ENCODE results near the gene CDKN2B-AS1. TPM values are rescaled to one million over a fixed set of nuclear protein-coding genes. Genes with fewer than 3 reads are reported as not detected.

The CDKN2B-AS1 gene
- total RNA-seq, 2 donors from 2014 or later = 0.64 to 0.93 TPM

DNA sequence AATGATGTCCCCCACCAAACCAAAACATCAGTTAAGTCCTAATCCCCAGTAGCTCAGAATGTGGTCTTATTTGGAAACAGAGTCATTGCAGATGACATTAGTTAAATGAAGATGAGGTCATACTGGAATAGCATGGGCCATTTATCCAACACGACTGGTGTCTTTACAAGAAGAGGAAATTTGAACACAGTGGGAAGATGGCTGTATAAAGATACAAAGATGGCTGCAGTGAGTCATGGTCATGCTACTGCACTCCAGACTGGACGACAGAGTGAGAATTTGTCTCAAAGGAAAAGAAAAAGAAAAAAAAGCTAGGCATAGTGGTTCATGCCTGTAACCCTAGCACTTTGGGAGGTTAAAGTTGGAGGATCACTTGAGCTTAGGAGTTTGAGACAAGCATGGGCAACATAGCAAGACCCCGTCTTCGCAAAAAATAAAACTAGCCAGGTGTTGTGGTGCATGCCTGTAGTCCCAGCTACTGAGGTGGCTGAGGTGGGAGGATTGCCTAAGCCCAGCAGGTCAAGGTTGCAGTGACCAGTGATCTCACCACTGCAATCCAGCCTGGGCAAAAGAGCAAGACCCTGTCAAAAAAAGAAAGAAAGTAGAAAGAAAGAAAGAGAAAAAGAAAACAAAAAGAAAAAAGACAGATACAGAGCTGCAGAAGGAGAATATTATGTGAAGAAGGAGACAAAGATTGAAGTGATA lies 144.5 kb downstream of the CDKN2B-AS1 start:
- Mint-ChIP-seq H3K27me3 (peaks cover 8% of the 10 kb centered on the region), H3K36me3 (ENCODE audit: low read depth) (no peaks in the 10 kb centered on the region), H3K4me1 (peaks cover 4% of the 10 kb centered on the region), H3K27ac (no peak overlapping the region), H3K4me3 (no peak overlapping the region), H3K9me3 (peaks cover 4% of the 10 kb centered on the region)
- no peak for ATAC-seq (replicated peaks)

DNA sequence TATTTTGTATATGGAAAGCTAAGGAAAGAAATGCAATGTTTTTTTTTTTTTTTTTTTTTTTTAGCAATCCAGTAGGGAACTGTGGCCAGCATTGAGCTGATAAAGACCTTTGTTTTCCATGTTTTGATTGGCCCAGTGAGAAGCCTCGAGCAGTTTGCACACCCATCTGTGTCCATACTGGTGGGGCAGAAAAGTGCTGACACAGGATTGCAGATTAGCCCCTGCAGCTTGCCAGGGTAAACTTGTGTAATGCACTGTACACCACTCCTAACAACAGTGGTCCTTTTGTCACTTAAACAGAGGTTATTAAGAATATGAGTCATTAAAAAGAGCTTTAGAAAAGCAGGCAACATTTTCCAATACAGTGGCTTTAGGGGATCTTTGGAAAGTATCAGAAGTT lies 147.3 kb downstream of the CDKN2B-AS1 start:
- Mint-ChIP-seq H3K4me1 (peaks cover 3% of the 10 kb centered on the region), H3K27ac (no peak overlapping the region), H3K4me3 (no peak overlapping the region), H3K27me3 (peaks cover 5% of the 10 kb centered on the region), H3K36me3 (ENCODE audit: low read depth) (no peaks in the 10 kb centered on the region), H3K9me3 (peaks cover 4% of the 10 kb centered on the region)
- ATAC-seq (replicated peaks) = no peak

DNA sequence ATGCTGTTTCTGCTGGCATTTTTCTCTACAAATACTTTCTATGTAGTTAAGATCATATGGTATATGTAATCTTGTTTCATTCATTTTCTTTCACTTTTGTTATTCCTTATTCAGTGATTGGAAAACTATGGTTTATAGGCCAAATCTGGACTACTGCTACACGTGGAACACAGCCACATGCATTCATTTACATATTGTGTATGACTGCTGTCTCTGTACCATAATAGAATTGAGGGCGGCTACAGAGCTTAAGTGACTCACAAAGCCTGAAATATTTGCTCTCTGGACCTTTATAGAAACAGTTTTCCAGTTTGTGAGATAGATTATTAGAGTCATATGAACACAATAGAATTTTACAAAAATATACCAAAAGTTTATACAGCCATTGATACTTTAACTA lies 148.1 kb downstream of the CDKN2B-AS1 start:
- H3K9me3 Mint-ChIP-seq = peaks cover under 1% of the 10 kb centered on the region
- peaks cover 7% of the 10 kb centered on the region for H3K27me3 Mint-ChIP-seq
- no peak overlapping the region for H3K4me3 Mint-ChIP-seq
- ATAC-seq (replicated peaks) = no peak
- H3K27ac Mint-ChIP-seq = no peak overlapping the region
- H3K36me3 Mint-ChIP-seq (ENCODE audit: low read depth) = no peaks in the 10 kb centered on the region
- H3K4me1 Mint-ChIP-seq = peaks cover 8% of the 10 kb centered on the region

DNA sequence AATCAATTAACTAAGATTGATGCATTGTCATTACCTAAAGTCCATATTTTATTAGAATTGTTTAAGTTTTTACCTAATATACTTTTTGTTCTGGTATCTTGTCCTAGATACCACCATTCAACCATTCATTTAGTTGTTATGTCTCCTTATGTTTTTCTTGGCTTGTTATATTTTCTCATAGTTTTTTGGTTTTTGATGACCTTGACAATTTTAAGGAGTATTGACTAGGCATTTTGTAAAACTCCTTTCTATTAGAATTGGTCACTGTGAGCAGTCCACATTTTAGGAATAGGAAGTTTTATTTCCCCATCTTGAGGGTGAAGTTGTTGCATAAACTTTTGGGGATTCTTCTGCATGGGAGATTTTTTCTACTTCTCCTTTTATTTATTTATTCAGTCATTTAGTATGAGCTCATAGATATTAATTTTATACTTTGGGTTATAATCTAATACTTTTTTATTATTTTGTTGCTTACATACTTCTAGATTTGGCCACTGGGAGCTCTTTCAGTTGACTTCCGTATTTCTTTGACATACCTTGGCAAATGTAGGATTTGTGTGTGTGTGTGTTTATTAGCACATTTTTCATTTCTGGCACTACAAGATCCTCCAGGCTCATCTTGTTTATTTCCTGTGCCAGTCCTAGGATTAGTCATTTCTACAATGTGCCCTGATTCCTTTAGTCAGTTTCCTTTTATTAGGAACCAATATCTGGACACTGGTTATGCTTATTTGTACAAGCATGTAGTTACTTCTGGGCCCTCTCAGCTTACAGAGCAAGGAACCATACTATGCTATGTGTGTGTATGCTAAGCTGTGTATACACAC lies 149.4 kb downstream of the CDKN2B-AS1 start:
- H3K4me3 Mint-ChIP-seq = no peak overlapping the region
- H3K4me1 Mint-ChIP-seq = peaks cover 20% of the 10 kb centered on the region
- H3K36me3 Mint-ChIP-seq (ENCODE audit: low read depth) = no peaks in the 10 kb centered on the region
- no peak for ATAC-seq (replicated peaks)
- H3K27me3 Mint-ChIP-seq = peaks cover 7% of the 10 kb centered on the region
- H3K9me3 Mint-ChIP-seq = peaks cover 3% of the 10 kb centered on the region
- no peak overlapping the region for H3K27ac Mint-ChIP-seq

DNA sequence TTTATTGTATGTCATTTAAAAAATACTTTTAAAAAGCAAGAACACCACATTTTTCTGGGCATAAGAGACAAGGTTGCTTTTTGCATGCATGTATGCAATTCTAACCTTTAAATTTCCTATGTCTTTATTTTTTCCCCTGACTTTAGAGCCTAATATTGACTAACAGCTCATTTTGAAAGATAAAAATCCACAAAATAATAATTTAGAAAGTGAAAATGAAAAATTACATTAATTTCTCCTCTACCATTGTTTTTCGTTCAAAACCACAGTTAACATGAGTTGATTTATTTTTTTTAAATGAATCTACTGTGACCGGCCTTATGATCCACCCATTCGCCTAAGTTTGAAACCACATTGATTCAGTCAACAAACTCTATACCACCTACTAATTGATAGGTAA lies 152.0 kb downstream of the CDKN2B-AS1 start:
- H3K4me3 Mint-ChIP-seq = peak overlapping the region; percentile 2
- H3K36me3 Mint-ChIP-seq (ENCODE audit: low read depth) = no peaks in the 10 kb centered on the region
- no peak overlapping the region for H3K27ac Mint-ChIP-seq
- H3K4me1 Mint-ChIP-seq = peaks cover 20% of the 10 kb centered on the region
- peaks cover 9% of the 10 kb centered on the region for H3K27me3 Mint-ChIP-seq
- no peak for ATAC-seq (replicated peaks)
- H3K9me3 Mint-ChIP-seq = peaks cover 3% of the 10 kb centered on the region

DNA sequence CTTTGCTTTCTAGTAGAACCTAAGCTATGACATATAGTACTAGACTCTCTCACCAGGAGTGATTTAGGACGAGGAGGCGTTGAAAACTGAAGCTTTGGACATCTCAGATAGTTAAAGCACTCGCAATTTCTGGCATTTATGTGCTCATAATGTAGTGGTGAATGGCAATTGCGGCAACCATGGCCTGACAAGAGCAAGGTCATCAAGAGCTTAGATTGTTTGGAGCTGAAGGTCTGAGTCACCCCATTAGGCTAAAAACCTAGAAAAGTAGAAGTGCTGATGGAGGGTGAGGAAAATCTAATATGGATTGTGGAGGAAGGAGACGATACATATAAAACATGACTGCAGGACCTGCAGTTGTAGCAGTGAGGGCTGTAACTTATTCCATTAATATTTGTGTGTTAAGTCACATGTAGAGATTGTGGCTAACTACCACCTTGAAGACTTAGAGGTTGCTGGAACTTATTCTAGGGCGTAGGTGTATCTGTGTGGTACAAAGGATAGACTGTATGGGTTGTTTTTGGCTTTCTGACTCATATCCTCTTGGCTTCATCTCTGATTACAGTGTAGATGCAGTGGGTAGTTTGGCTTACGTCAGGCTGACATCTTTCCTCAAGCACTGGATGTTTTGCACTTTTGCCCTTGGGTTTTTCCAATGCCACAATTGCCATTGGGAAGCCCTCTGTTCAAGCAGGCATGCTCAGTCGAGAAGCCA lies 153.4 kb downstream of the CDKN2B-AS1 start:
- Mint-ChIP-seq H3K27ac (peak overlapping the region; percentile 78), H3K4me3 (peak overlapping the region; percentile 50), H3K4me1 (peaks cover 20% of the 10 kb centered on the region), H3K9me3 (peaks cover 3% of the 10 kb centered on the region), H3K27me3 (peaks cover 12% of the 10 kb centered on the region), H3K36me3 (ENCODE audit: low read depth) (no peaks in the 10 kb centered on the region)
- ATAC-seq (replicated peaks) = peak; percentile 99

DNA sequence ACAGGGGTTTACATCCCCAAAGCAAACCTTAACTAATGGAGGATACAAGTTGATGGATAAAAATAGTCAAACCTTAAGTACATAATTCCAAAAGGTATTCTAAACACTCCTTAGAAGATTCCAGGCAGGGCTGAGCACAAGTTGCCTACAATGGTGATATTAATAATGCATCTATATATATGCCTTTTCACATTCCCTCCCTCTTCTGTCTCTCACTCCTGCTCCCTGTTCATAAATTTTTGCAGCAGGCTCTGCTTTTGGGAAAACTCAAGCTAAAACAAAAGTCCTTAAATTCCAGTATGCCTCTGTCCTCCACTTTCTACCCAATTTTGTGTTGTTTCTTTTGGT lies 153.9 kb downstream of the CDKN2B-AS1 start:
- H3K27me3 Mint-ChIP-seq = peaks cover 12% of the 10 kb centered on the region
- no peak overlapping the region for H3K4me3 Mint-ChIP-seq
- peaks cover 3% of the 10 kb centered on the region for H3K9me3 Mint-ChIP-seq
- no peaks in the 10 kb centered on the region for H3K36me3 Mint-ChIP-seq (ENCODE audit: low read depth)
- ATAC-seq (replicated peaks) = no peak
- H3K4me1 Mint-ChIP-seq = peaks cover 20% of the 10 kb centered on the region
- peak overlapping the region; percentile 78 for H3K27ac Mint-ChIP-seq

DNA sequence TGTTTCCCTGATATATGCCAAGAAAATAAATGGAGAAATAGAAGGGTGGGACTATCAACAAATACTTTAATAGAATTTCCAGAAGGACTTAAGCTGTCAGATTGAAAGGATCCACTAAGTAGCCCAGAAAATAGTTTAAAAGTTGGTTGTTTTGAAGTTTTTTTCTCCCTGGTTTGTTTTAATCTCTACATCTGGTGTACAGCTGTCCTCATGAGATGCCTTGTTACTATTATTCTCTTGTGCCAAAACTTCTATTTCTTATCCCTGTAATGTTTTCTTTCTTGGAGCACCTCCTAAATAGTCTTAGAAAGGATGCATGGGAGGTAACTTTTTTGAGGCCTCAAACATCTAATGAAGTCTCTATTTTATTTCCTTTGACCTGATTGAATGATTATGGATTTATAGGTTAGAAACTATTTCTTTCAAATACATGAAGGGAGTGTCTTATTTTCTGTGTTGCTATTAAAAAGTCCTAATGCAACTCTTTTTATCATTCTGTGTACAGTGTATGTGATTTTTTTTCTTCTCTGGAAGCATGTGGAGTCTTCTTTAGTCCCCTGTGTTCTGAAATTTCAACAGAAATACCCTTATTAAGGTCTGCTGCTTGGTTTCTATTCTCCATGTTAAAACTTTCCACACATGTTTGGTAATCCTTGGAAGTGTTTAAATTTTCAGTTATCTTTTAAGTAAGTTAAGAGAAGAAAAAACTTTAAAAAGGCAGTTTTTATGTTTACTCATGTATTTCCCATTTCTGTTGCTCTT lies 154.5 kb downstream of the CDKN2B-AS1 start:
- ATAC-seq (replicated peaks) = no peak
- Mint-ChIP-seq H3K27me3 (peaks cover 9% of the 10 kb centered on the region), H3K9me3 (peaks cover 3% of the 10 kb centered on the region), H3K36me3 (ENCODE audit: low read depth) (no peaks in the 10 kb centered on the region), H3K4me1 (peaks cover 20% of the 10 kb centered on the region), H3K27ac (peak overlapping the region; percentile 78), H3K4me3 (no peak overlapping the region)

DNA sequence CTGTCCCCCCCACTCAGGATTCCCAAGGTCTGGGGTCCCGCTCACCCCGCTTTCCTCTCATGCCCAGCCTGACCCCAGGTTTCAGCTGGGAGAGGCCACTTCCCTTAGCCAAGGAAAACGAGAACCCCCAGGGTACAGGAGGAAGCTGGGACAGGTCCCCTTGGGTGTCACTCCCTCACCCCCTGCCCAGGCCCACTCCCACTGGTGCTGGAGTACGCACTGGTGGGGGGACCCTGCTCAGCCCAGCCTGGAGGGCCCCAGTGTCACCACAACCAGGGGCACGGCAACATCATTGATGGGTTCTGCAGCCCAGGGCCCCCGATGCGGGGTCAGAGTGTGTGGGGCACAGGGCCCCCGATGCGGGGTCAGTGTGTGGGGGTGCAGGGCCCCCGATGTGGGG lies 159.5 kb downstream of the CDKN2B-AS1 start:
- H3K27me3 Mint-ChIP-seq = peaks cover 5% of the 10 kb centered on the region
- no peak for ATAC-seq (replicated peaks)
- H3K36me3 Mint-ChIP-seq (ENCODE audit: low read depth) = no peaks in the 10 kb centered on the region
- H3K4me1 Mint-ChIP-seq = peaks cover under 1% of the 10 kb centered on the region
- H3K4me3 Mint-ChIP-seq = no peak overlapping the region
- H3K9me3 Mint-ChIP-seq = no peaks in the 10 kb centered on the region
- no peak overlapping the region for H3K27ac Mint-ChIP-seq

DNA sequence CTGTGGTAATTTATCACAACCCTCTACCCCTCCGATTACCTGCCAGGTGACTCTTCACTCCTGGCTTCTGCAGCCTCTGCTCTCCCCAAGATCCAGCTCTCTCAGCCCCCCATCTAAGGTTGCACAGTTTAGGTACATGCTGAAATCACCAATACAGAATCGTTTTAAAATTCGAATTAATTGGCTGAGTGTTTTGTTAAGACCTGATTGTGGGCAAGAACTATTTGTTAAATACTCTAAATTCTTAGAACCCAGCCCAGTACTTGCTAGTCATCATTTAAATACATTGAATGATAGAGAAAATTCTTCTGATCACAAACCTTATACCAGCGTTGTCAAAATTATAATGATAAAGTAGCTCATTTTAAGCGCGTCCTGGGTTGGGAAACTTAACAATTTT lies 162.0 kb downstream of the CDKN2B-AS1 start:
- Mint-ChIP-seq H3K4me1 (no peaks in the 10 kb centered on the region), H3K36me3 (ENCODE audit: low read depth) (no peaks in the 10 kb centered on the region), H3K9me3 (no peaks in the 10 kb centered on the region), H3K4me3 (no peak overlapping the region), H3K27me3 (peaks cover 3% of the 10 kb centered on the region), H3K27ac (no peak overlapping the region)
- no peak for ATAC-seq (replicated peaks)

DNA sequence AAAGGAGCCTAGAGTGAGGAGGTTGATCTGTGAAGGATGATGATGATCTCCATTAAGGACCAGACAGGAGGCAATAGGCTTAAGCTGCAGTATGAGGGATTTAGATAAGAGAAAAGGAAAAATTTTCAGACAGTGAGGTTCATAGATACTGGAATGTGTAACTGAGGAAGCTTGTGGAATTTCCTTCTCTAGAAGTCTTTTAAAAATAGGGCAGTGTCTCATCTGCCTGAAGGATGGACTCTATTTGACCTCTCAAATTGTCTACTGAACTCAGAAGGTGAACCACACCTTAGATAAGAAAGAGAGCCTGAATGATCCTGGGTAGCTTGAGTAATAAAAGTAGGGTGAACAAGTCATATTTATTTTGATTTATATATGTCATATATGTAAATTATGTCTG lies 162.7 kb downstream of the CDKN2B-AS1 start:
- H3K9me3 Mint-ChIP-seq = no peaks in the 10 kb centered on the region
- no peak overlapping the region for H3K4me3 Mint-ChIP-seq
- H3K36me3 Mint-ChIP-seq (ENCODE audit: low read depth) = no peaks in the 10 kb centered on the region
- peaks cover 5% of the 10 kb centered on the region for H3K27me3 Mint-ChIP-seq
- H3K4me1 Mint-ChIP-seq = no peaks in the 10 kb centered on the region
- no peak for ATAC-seq (replicated peaks)
- H3K27ac Mint-ChIP-seq = no peak overlapping the region

DNA sequence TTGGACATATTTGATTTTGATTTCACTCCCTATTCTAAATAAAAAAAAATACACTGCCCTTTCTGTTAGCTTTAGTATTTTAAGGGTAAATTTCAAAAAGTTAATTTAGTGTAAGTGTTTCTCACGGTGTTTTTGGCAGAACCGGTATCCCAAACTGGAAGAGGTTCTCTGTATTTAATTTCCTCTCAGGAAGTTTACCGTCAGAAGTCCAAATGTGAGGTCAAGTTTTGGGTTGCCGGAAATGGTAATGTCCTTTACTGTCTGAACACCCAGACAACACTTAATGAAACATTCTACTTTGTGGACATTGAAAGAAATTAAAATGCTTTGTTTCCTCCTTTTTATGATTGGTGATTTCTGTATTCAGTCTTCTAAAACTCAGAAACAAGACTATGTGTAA lies 163.2 kb downstream of the CDKN2B-AS1 start:
- ATAC-seq (replicated peaks) = no peak
- Mint-ChIP-seq H3K27me3 (peaks cover 5% of the 10 kb centered on the region), H3K27ac (no peak overlapping the region), H3K36me3 (ENCODE audit: low read depth) (no peaks in the 10 kb centered on the region), H3K4me3 (no peak overlapping the region), H3K9me3 (no peaks in the 10 kb centered on the region), H3K4me1 (no peaks in the 10 kb centered on the region)

DNA sequence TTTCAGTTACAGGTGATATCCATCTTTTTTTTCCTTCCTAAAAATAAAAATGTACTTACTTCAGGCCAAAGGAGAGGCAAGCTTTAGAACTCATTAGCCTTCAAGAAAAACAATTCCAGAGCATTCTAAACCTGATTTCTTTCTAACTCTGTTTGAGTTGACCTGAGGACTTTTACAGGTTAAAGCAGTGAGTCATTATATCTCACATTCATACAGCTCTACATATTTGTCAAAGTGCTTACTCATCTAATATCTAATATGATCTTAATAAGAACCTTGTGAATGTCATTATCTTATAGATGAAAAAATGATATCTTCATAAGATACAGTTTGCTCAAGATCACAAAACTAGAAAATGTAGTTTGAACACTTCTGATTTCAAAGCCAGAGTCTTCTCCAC lies 163.7 kb downstream of the CDKN2B-AS1 start:
- H3K27me3 Mint-ChIP-seq = peaks cover 4% of the 10 kb centered on the region
- no peaks in the 10 kb centered on the region for H3K36me3 Mint-ChIP-seq (ENCODE audit: low read depth)
- no peaks in the 10 kb centered on the region for H3K4me1 Mint-ChIP-seq
- H3K4me3 Mint-ChIP-seq = no peak overlapping the region
- H3K9me3 Mint-ChIP-seq = no peaks in the 10 kb centered on the region
- H3K27ac Mint-ChIP-seq = no peak overlapping the region
- ATAC-seq (replicated peaks) = no peak

DNA sequence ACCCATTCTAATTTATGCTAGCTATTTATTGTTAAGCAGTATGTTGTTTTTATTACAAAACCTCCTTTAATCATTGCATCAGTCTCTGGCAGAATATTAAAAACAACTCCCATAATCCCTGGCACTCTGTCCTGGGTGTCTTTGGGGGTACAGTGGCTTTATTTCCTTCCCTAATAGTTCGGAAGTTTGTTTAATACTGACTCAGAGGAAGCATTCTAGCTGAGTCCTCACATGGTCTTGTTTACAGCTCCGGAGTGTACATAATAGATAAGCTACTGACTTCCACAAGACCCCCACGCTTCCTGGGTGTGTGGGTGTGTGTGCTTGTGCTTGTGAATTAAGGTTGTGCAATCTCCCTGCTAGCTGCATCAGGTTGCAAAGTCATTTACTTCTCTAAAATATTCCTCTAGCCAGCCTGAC lies 164.3 kb downstream of the CDKN2B-AS1 start:
- H3K27ac Mint-ChIP-seq = no peak overlapping the region
- no peaks in the 10 kb centered on the region for H3K36me3 Mint-ChIP-seq (ENCODE audit: low read depth)
- H3K9me3 Mint-ChIP-seq = no peaks in the 10 kb centered on the region
- H3K4me3 Mint-ChIP-seq = no peak overlapping the region
- H3K4me1 Mint-ChIP-seq = no peaks in the 10 kb centered on the region
- peaks cover 4% of the 10 kb centered on the region for H3K27me3 Mint-ChIP-seq
- no peak for ATAC-seq (replicated peaks)
